Peyer's patch (tissue), 4 donors: ENCODE results near the gene METTL18. TPM values are rescaled to one million over a fixed set of nuclear protein-coding genes. Genes with fewer than 3 reads are reported as not detected.

Experiments
- DNase-seq, 3 donors: peaks; one replicate each; pipeline ENCODE4 v3.0.0-alpha.2; 2017 to 2019
- H3K27ac ChIP-seq, 4 donors: fragments of 200-600 bp; sonication (generic); one replicate each; pipeline ENCODE4 v1.5.1; 2016 to 2019
- H3K27me3 ChIP-seq, 2 donors: fragments of 200-600 bp; sonication (generic); one replicate each; pipeline ENCODE4 v1.5.1; 2019
- H3K36me3 ChIP-seq, 3 donors: fragments of 200-600 bp; sonication (generic); one replicate each; pipeline ENCODE4 v1.5.1; 2016 to 2019
- H3K4me1 ChIP-seq, 4 donors: fragments of 200-600 bp; sonication (generic); one replicate each; pipeline ENCODE4 v1.5.1; 2016 to 2019
- H3K4me3 ChIP-seq, 4 donors: fragments of 200-600 bp; sonication (generic); 1 replicate in 3 of 4; 2 replicates in 1 of 4; pipeline ENCODE4 v1.5.1; 2016 to 2019; ENCODE audit warnings: mild to moderate bottlenecking in 1 of 4
- H3K9me3 ChIP-seq, 4 donors: fragments of 200-600 bp; sonication (generic); one replicate each; pipeline ENCODE4 v1.5.1; 2016 to 2019; ENCODE audit warnings: mild to moderate bottlenecking in 1 of 4
- POLR2A ChIP-seq, 2 donors: fragments of 450-650 bp; IDR thresholded peaks; one replicate each; pipeline ENCODE4 v1.5.1; 2017; ENCODE audit warnings: antibody characterized with exemption in 2 of 2, mild to moderate bottlenecking in 2 of 2, moderate library complexity in 2 of 2
- total RNA-seq, 4 donors: library from RNA; depleted of rRNA; stranded (reverse); fragments of >200 nt; gene quantifications; one replicate each; pipeline ENCODE4 v1.1.0, GENCODE V29; 2016
- TF ChIP-seq, protein P1 (sequence below), 6 experiments: fragments of 450-650 bp in 4 of 6; fragments of 200-600 bp in 2 of 6; sonication (generic) in 1 of 6; IDR thresholded peaks; one replicate each; pipeline ENCODE4 v1.5.1; 2017 to 2019; ENCODE audit warnings: antibody characterized with exemption in 6 of 6, mild to moderate bottlenecking in 3 of 6, moderate library complexity in 1 of 6

Gene METTL18
- total RNA-seq, 4 donors from 2014 or later: 1.5 to 8.9 (median 5.0) TPM

DNA sequence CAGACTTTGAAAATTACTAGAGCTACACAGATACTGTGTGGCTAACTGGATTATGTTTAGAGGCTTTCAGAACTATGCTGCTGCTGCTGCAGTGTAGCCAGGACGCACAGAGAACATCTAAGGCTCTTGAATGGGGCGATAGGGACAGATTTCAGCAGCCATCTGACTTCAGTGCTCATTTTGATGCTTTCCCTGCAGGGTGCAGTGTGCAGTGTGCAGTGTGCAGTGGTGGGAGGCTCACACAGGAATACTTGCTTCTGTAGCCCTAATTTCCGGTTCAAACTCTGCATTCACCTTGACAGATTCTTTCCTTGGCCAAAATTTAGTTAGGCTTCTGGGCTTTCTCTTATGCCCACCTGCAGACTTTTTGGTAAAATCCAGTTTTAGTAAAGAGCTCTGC lies 7.7 kb downstream of the METTL18 start:
- no peak for TF ChIP-seq POLR2A (IDR thresholded peaks at IDR 0.05)
- TF ChIP-seq, protein P1, sequence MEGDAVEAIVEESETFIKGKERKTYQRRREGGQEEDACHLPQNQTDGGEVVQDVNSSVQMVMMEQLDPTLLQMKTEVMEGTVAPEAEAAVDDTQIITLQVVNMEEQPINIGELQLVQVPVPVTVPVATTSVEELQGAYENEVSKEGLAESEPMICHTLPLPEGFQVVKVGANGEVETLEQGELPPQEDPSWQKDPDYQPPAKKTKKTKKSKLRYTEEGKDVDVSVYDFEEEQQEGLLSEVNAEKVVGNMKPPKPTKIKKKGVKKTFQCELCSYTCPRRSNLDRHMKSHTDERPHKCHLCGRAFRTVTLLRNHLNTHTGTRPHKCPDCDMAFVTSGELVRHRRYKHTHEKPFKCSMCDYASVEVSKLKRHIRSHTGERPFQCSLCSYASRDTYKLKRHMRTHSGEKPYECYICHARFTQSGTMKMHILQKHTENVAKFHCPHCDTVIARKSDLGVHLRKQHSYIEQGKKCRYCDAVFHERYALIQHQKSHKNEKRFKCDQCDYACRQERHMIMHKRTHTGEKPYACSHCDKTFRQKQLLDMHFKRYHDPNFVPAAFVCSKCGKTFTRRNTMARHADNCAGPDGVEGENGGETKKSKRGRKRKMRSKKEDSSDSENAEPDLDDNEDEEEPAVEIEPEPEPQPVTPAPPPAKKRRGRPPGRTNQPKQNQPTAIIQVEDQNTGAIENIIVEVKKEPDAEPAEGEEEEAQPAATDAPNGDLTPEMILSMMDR (IDR thresholded peaks at IDR 0.05): no peak
- Histone ChIP-seq H3K4me1 (no peaks in the 10 kb centered on the region), H3K9me3 (no peaks in the 10 kb centered on the region), H3K4me3 (no peak overlapping the region), H3K36me3 (no peaks in the 10 kb centered on the region), H3K27me3 (no peaks in the 10 kb centered on the region), H3K27ac (no peak overlapping the region)
- no peak for DNase-seq

DNA sequence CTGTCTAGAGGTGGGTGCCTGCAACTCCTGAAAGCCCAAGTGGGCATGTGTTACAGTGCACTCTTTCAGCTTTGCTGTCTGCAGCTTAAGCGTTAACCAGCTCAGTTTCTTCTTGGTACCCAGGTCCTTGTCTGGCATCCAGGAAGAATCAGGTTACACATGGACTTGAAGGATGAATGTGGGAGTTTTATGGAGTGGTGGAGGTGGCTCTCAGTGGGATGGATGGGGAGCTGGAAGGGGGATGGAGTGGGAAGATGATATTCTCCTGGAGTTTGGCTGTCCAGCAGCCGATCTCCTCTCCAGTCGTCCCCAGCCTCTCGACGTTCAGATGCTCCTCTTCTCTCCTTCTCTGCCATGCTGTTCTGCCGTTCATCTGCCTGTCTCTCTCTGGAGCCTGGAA lies 9.4 kb downstream of the METTL18 start:
- TF ChIP-seq POLR2A (IDR thresholded peaks at IDR 0.05): no peak
- TF ChIP-seq, protein P1 (IDR thresholded peaks at IDR 0.05): no peak

DNA sequence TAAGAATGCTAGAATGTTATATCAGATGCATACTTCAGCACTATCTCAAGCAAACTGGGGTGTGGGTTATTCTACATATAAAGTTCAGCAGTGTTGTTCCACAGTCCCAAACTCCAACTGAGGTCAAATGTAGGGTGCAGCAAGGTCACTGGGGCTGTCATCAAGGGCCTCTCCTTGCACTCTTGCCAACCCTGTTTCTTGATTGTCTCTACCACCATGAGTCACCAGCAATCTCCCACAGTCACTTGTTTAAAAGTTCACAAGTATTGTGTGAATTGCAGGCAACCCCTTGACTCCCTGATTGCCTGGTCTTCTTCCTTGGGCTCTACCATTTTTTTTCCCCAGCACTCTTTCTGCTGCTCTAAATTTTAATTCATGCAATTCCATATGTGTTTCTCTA lies 10.6 kb downstream of the METTL18 start:
- no peaks in the 10 kb centered on the region for H3K9me3 ChIP-seq
- TF ChIP-seq, protein P1 (IDR thresholded peaks at IDR 0.05): no peak
- no peak for TF ChIP-seq POLR2A (IDR thresholded peaks at IDR 0.05)
- no peaks in the 10 kb centered on the region for H3K27me3 ChIP-seq
- H3K4me1 ChIP-seq: no peaks in the 10 kb centered on the region
- H3K4me3 ChIP-seq: no peak overlapping the region
- no peaks in the 10 kb centered on the region for H3K36me3 ChIP-seq
- H3K27ac ChIP-seq: no peak overlapping the region
- DNase-seq: no peak

More for the DNA sequence above, 9.4 kb downstream of the METTL18 start:
- no peak for DNase-seq
- Histone ChIP-seq H3K36me3 (no peaks in the 10 kb centered on the region), H3K27ac (no peak overlapping the region), H3K4me3 (no peak overlapping the region), H3K9me3 (no peaks in the 10 kb centered on the region), H3K27me3 (no peaks in the 10 kb centered on the region), H3K4me1 (no peaks in the 10 kb centered on the region)

DNA sequence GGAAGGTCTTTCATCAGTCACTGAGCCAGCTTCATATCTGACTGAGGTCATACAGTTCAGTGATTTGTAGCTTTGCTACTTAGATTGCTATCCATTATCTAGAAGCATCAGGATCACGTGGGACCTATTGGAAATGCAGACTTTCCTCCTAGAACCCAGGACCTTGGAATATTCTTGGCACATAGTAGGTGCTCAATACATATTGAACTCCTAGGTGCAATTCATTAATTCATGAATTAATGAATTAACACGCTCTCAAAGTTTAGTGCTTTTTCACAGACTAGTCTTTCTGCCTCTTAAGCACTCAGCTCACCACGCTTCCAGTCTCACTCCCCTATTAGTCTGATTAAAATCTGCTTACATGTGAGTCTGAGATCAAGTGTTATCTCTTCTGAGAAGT lies 12.1 kb downstream of the METTL18 start:
- Histone ChIP-seq H3K4me1 (no peaks in the 10 kb centered on the region), H3K9me3 (no peaks in the 10 kb centered on the region), H3K36me3 (no peaks in the 10 kb centered on the region), H3K27ac (no peak overlapping the region), H3K27me3 (no peaks in the 10 kb centered on the region), H3K4me3 (no peak overlapping the region)
- DNase-seq: no peak
- TF ChIP-seq POLR2A (IDR thresholded peaks at IDR 0.05): no peak
- TF ChIP-seq, protein P1 (IDR thresholded peaks at IDR 0.05): no peak

DNA sequence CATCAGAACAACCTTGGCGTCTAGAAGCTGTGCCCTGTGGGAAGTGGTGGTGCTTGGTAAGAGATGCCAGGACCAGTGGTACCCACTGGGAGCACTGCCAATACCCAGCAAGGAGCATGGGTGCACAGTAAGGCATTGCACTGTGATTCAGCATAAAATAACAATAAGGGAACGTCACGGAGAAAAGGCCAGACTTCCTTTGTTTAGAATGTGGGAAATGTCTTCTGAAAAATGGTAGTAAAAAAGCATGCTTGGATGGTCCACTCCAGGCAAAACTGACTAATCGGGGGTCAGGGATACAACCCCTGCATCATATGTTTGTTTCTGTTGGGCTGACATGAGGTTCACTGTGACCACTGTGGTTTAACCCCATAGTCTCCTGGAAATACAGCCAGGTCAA lies 14.7 kb downstream of the METTL18 start:
- no peak overlapping the region for H3K27ac ChIP-seq
- no peak for TF ChIP-seq POLR2A (IDR thresholded peaks at IDR 0.05)
- TF ChIP-seq, protein P1 (IDR thresholded peaks at IDR 0.05): no peak
- DNase-seq: no peak
- no peaks in the 10 kb centered on the region for H3K36me3 ChIP-seq
- H3K27me3 ChIP-seq: no peaks in the 10 kb centered on the region
- no peaks in the 10 kb centered on the region for H3K9me3 ChIP-seq
- H3K4me3 ChIP-seq: no peak overlapping the region
- no peaks in the 10 kb centered on the region for H3K4me1 ChIP-seq

DNA sequence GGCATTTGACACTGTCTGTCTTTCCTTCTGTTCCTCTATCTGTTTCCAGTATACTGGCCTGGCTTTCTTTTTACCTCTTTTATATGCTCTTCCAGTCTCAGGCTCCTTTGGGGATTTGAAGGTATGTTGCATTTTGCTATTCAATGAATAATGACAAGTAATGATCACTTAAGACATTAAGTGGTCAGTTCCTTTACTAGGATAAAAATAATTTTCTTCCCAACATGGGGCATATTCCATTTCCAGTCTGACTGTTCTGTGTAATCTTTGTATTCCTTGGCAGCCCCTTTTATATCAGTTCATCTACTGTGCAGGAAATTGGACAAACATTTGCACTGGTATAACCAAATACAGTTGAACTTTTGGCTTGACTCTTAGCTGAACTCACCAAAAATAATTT lies 15.6 kb downstream of the METTL18 start:
- no peak for DNase-seq
- TF ChIP-seq, protein P1 (IDR thresholded peaks at IDR 0.05): no peak
- no peak for TF ChIP-seq POLR2A (IDR thresholded peaks at IDR 0.05)
- H3K27ac ChIP-seq: no peak overlapping the region

More for the DNA sequence above, 15.6 kb downstream of the METTL18 start:
- Histone ChIP-seq H3K27me3 (no peaks in the 10 kb centered on the region), H3K9me3 (no peaks in the 10 kb centered on the region), H3K36me3 (no peaks in the 10 kb centered on the region), H3K4me1 (no peaks in the 10 kb centered on the region), H3K4me3 (no peak overlapping the region)
